NCI-H1092 treated with DMSO at 0.1 percent for 48 hours (cell line): Measurements from ENCODE around the gene CPLX3.

Experiments used
- DNase-seq: peaks from one replicate; lab custom pipeline; 2025; lab: John Stamatoyannopoulos, UW

The CPLX3 gene

DNA sequence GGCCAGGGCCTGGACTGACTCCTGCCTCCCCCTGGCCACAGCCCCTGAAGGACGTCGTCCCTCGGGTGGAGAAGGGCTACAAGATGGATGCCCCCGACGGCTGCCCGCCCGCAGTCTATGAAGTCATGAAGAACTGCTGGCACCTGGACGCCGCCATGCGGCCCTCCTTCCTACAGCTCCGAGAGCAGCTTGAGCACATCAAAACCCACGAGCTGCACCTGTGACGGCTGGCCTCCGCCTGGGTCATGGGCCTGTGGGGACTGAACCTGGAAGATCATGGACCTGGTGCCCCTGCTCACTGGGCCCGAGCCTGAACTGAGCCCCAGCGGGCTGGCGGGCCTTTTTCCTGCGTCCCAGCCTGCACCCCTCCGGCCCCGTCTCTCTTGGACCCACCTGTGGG, 24.1 kb upstream of the CPLX3 start:
- DNase-seq = no peak

- DNase-seq = no peak
These were observed 23.5 kb upstream of the CPLX3 start for GRCh38 chr15:74802862-74803447.

GRCh38 chr15:74804935-74805334, 21.5 kb upstream of the CPLX3 start:
- DNase-seq = no peak

- DNase-seq = no peak
These were observed 19.1 kb upstream of the CPLX3 start for GRCh38 chr15:74807282-74807681.

- no peak for DNase-seq
These were observed 18.2 kb upstream of the CPLX3 start for GRCh38 chr15:74808078-74808839.

DNA sequence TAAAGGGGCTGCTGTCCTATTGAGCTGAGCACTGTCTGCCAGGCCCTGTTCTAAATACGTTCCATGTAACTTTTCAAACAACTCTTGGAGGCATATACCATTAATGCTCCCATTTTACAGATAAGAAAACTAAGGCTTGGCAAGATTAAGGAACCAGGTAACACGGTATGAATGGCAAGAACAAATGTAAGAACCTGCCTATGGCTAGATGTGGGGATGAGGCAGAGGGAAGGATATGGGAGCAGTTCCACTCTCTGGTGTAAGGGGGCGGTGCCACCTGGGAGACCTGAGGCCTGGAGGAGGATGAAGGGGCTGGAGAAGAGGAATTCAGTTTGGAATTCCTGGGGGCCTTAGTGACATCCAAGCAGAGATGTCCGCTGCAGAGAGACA, 17.6 kb upstream of the CPLX3 start:
- DNase-seq = no peak

GRCh38 chr15:74809242-74809641, 17.2 kb upstream of the CPLX3 start:
- no peak for DNase-seq

DNA sequence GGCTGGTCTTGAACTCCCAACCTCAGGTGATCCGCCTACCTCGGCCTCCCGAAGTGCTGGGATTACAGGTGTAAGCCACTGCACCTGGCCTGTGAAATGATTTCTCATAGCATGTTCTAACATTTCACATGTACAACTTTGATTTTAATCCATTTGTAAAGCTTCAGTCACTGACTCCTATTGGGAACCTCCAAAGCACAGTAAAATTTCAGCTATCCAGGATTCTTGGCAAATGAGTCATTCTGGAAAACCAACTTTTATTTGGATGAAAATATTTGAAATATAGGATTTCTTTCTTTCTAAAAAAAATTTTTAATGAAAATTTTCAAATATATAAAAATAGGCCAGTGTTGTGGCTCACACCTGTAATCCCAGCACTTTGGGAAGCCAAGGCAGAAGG, 16.5 kb upstream of the CPLX3 start:
- DNase-seq = no peak

DNA sequence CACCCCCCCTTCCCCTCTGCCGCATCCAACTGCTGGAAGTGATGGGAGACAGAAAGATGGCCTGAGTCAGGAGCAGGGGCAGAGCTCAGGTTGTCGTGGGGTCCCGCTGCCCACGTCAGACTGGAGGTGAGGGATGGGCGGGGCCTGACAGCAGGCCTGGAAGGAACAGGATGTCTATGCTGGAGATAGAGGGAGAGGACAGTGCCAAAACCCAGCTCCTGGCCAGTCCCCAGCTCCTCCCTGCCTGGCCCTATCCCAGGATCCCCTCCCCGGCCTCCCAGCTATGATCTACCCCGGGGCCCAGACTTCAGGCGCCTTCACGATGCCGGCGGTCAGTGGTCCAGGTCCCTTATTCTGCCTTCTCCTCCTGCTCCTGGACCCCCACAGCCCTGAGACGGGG, 13.9 kb upstream of the CPLX3 start, which contains the start of gene LMAN1L:
TSS of gene LMAN1L (plus strand) at position 303 of the 400 bp plus-strand sequence. CDS start at position 323, 20 bp downstream.
- no peak for DNase-seq

- DNase-seq = no peak
These were observed 11.1 kb upstream of the CPLX3 start for GRCh38 chr15:74815121-74815934.

GRCh38 chr15:74815961-74816360, 10.5 kb upstream of the CPLX3 start:
- DNase-seq = no peak

DNA sequence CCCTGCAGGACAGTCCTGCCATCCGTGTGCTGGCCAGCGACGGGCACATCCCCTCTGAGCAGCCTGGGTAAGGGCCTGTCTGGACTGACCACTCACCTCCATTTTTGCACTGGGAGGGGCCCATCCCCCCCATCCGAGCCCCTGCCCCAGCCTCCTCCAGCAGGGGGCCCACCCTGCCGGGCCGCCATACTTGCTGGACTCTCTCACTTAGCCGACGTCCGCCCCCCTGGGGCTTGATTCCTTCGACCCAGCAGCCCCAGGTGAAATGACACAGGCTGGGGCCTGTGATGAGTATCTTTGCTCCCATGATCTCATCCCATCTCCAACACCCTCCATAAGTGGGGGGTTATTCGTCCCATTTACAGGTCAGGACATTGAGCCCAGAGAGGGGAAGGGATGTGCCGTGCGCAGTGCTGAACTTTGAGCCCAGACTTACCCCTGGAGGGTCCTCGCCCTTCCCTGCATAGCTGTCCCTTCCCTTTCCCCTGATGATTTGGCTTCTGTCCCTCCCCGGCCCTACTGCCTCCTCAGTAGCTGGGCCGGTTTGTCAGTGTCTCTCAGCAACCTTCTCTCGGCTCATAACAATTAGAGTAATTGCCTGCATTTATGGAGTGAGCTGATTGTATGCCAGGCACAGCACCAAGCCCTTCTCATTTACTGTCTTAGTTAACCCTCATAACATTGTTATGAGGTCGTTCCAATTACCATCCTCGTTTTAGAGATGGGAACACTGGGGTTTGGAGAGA, 9.6 kb upstream of the CPLX3 start:
- DNase-seq = no peak

- no peak for DNase-seq
These were observed 9.1 kb upstream of the CPLX3 start for GRCh38 chr15:74817370-74817737.

- no peak for DNase-seq
These were observed 6.4 kb upstream of the CPLX3 start for GRCh38 chr15:74820056-74820455.

DNA sequence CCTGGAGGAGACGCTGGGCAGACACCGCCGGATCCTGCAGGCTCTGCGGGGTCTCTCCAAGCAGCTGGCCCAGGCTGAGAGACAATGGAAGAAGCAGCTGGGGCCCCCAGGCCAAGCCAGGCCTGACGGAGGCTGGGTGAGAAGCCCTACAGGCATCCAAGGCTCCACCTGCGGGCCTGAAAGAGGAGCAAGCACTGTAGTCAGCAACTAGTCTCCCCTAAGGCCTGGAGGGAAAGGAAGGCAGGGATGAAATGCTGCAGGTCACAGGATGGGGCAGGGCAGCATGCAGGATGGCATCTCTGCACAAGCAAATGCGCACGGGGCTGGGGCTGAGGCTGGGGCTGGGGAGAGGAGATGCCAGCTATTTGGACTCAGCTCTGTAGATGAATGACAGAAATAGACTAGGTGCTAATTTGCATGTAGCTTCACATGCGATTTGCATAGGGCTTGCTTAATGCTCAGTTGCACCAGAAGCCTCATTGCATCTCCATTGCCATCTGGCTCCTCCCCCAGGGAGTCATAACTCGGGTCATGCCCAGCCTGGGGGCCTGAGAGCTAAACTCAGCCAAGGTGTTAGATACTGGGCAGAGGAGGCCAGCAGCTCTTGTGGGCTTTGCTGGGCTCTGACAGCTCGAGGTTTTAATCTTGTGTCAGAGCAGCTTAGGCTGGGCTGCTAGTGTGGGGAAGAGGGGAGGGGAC, 5.2 kb upstream of the CPLX3 start:
- no peak for DNase-seq

- no peak for DNase-seq
These were observed 4.7 kb upstream of the CPLX3 start for GRCh38 chr15:74821790-74822158.

GRCh38 chr15:74822233-74822632, 4.2 kb upstream of the CPLX3 start:
- no peak for DNase-seq

DNA sequence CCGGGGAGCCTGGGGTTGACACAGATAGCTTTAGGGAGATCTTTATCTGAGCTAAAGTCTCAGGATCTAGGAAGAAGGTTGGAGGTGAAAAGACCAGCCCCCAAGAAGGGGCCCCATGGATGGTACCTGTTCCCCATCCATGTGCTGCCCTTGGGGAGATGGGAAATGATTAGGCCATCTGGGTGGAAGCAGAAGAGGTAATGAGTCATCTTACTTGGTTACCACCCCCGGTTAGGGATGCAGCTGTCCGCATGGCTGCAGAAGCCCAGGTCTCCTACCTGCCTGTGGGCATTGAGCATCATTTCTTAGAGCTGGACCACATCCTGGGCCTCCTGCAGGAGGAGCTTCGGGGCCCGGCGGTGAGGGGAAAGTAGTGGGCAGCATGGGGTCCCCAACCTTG, 3.1 kb upstream of the CPLX3 start:
- no peak for DNase-seq

GRCh38 chr15:74824976-74825375, 1.5 kb upstream of the CPLX3 start:
- DNase-seq = no peak

DNA sequence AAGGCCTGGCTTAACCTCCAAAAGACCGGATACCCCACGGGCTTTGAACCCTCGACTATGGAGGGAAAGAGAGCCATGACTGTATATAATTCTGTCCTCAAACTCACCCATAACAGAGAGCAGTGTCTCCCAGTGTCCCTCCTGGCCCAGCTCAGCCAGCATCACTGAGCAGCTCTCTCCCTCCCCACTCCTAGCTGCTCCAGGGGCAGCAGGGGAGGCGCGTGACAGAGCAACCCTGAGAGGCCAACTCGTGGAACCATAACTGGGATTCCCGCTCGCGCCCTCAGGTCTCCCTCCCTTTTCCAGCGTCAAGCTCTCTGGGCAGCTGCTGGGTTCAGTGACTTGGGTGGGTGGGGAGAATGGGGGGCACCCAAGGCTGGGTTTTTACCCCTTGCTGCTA, 561 bp upstream of the CPLX3 start:
- no peak for DNase-seq

GRCh38 chr15:74826921-74827320, 494 bp downstream of the CPLX3 start:
- DNase-seq = no peak

DNA sequence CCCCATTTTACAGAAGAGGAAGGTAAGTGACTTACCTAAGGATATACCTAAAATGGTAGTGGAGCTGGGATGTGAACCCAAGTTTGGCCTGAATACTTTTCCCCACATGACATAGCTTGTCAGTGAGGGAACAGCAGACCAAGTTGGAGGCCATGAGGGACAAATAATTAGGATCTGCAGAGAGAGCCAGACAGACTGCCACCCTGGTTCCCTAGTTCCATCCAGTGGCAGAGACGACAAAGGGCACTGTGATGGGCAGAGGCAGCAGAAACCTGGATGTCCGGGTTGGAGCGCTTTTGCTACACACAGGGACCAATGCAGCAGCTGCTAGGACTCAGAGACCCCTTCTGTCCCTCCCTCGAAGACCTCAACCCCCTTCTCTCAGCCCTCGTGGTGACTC, 1.2 kb downstream of the CPLX3 start:
- no peak for DNase-seq
